Measurements from ENCODE around the gene CD207.
"Not testable (repeated sequence)": the region's sequence is repeated elsewhere in the genome, so short reads cannot be mapped to it uniquely, and the experiment has no call there.

CD207 gene

GRCh38 chr2:70835643-70836042 is at the start of gene CD207:
Gene CD207, minus strand, starts transcription at chr2:70835816. Its CDS starts 40 bp downstream, at chr2:70835776.
- DNase-seq, result no peak

DNA sequence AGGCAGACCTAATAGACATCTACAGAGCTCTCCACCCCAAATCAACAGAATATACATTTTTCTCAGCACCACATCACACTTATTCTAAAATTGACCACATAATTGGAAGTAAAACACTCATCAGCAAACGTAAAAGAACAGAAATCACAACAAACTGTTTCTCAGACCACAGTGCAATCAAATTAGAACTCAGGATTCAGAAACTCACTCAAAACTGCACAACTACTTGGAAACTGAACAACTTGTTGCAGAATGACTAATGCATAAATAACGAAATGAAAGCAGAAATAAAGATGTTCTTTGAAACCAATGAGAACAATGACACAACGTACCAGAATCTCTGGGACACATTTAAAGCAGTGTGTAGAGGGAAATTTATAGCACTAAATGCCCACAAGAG is 42.9 kb upstream of the CD207 start:
- DNase-seq, result not testable (repeated sequence)

DNA sequence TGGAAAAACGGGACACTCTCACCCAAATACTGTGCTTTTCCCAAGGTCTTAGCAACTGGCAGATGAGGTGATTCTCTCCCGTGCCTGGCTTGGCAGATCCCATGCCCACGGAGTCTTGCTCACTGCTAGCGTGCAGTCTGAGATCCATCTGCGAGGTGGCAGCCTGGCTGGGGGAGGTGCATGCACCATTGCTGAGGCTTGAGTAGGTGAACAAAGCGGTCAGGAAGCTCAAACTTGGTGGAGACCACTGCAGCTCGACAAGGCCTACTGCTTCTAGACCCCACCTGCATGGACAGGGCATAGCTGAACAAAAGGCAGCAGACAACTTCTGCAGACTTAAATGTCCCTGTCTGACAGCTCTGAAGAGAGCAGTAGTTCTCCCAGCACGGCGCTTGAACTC is 40.5 kb upstream of the CD207 start:
- not testable (repeated sequence) for DNase-seq

- no peak for DNase-seq
Measured at GRCh38 chr2:70873541-70873940, 37.9 kb upstream of the CD207 start.

GRCh38 chr2:70871398-70872211 is 36.0 kb upstream of the CD207 start:
- DNase-seq, result peak; percentile 72

- no peak for DNase-seq
Measured at GRCh38 chr2:70870790-70871189, 35.2 kb upstream of the CD207 start.

GRCh38 chr2:70868970-70869369 is 33.4 kb upstream of the CD207 start:
- no peak for DNase-seq

GRCh38 chr2:70861777-70862625 is 26.4 kb upstream of the CD207 start:
- peak; percentile 82 for DNase-seq

GRCh38 chr2:70855667-70856066 is 20.1 kb upstream of the CD207 start:
- DNase-seq, result no peak

- DNase-seq, result no peak
Measured at GRCh38 chr2:70854411-70854810, 18.8 kb upstream of the CD207 start.

- DNase-seq, result no peak
Measured at GRCh38 chr2:70852824-70853223, 17.2 kb upstream of the CD207 start.

GRCh38 chr2:70851704-70852103 is 16.1 kb upstream of the CD207 start:
- DNase-seq, result peak; percentile 18

DNA sequence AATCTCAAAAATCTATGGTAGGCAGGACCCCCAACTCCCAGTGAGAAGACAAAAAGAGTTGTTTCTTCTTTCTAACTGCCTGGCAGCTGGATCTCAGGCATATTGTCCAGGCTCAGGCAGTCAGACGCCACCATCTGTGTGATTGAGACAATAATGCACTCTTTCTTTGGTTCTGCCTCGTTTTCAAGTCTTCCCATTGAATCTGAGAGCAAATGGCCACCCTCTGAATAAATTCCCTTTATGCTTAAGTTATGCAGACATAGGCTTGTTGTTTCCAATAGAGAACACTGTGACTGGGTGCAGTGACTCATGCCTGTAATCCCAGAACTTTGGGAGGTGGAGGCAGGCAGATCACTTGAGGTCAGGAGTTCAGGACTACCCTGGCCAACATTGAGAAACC is 15.3 kb upstream of the CD207 start:
- DNase-seq, result peak; percentile 74

DNA sequence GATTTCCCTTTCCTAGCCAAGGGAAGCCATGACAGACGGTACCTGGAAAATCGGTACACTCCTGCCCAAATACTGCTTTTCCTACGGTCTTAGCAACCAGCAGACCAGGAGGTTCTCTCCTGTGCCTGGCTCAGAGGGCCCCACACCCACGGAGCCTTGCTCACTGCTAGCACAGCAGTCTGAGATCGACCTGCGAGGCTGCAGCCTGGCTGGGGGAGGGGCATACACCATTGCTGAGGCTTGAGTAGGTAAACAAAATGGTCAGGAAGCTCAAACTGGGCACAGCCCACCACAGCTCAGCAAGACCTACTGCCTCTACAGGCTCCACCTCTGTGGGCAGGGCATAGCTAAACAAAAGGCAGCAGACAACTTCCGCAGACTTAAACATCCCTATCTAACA is 6.8 kb upstream of the CD207 start:
- no peak for DNase-seq

GRCh38 chr2:70837980-70838925 is 2.6 kb upstream of the CD207 start:
- no peak for DNase-seq

- no peak for DNase-seq
Measured at GRCh38 chr2:70834881-70835280, 735 bp downstream of the CD207 start.

- no peak for DNase-seq
Measured at GRCh38 chr2:70834106-70834505, 1.5 kb downstream of the CD207 start.

DNA sequence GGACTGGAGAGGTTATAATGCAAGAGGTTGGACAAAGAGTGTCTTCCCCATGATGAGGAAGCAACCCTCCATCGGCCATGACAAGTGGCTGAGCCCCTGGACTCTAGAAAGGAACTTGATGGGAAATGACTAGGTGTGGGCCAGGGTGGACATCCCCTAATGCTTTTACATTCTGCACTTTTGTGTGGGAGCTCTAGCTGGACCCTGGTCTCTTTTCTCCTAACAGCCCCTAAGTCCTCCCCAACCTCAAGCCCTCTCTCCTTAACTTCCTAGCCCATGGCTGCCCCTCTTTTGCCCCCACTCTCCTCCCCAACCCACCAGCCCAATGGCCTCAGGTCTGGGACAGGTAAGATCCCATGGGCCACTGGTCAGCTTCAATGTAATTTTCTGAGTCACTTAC is 2.4 kb downstream of the CD207 start:
- no peak for DNase-seq

DNA sequence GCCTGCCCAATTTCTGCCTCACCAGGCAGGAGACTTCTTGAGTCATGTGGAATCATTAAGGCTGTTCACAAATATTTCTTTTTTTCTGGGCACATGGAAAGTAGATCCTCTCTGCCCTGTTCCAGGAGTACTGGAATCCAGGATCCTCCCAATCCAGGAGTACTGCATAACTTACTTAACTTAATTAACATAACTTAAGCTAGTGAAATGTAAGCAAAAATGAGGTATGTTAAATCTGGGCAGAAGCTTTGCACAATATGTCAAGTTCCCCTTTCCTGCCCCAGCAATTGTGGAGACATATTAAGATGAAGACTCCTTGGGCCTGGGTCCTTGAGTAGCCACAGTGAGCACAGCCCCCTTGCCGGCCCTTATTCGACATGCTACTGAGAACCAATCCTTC is 3.2 kb downstream of the CD207 start:
- no peak for DNase-seq

- no peak for DNase-seq
Measured at GRCh38 chr2:70831861-70832260, 3.8 kb downstream of the CD207 start.

DNA sequence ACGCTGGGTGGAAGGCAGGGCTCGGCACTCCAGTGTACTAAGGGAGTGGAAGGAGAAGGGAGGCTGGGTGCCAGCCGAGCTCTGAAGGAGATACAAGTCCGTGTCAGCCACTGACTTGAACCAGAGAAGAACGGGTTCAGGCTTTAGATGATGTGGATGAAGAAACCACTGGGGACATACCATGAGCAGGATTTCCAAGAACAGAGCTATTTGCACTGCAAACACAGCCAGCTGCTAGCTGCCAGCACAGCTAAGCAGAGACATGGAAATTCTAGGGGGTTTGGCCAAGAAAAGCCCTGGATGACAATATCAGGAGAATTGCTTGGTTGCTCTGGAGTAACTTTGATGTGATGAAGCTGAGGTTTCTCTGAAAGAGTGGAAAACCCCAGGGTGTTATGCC is 5.2 kb downstream of the CD207 start:
- DNase-seq, result no peak

GRCh38 chr2:70829916-70830315 is 5.7 kb downstream of the CD207 start:
- DNase-seq, result no peak
